ACC112 (cell line): ENCODE results near the gene ARHGAP15.

ENCODE experiments used
- H2AFZ ChIP-seq: fragments of 200-600 bp; sonication (generic); one replicate; pipeline ENCODE4 v1.6.0; 2017; ENCODE audit warnings: antibody characterized with exemption, low read length; ENCODE audit not compliant: unreplicated experiment
- H3K27ac ChIP-seq: fragments of 200-600 bp; sonication (generic); 2 replicates; pipeline ENCODE4 v1.5.1; 2014; ENCODE audit warnings: low read depth, mild to moderate bottlenecking, antibody characterized with exemption, low read length, moderate library complexity
- H3K27me3 ChIP-seq: fragments of 200-600 bp; sonication (generic); 2 replicates; pipeline ENCODE4 v1.6.1; 2014; ENCODE audit warnings: mild to moderate bottlenecking, antibody characterized with exemption, low read length, moderate library complexity, mixed read lengths; ENCODE audit not compliant: insufficient read depth
- H3K36me3 ChIP-seq: fragments of 200-600 bp; sonication (generic); 2 replicates; pipeline ENCODE4 v1.6.1; 2016; ENCODE audit warnings: mild to moderate bottlenecking, antibody characterized with exemption, low read length, moderate library complexity, mixed read lengths; ENCODE audit not compliant: insufficient read depth
- H3K4me1 ChIP-seq: fragments of 200-600 bp; sonication (generic); one replicate; pipeline ENCODE4 v1.6.1; 2016; ENCODE audit warnings: low read length, mixed read lengths; ENCODE audit not compliant: insufficient read depth, unreplicated experiment, control insufficient read depth
- H3K4me3 ChIP-seq: fragments of 200-600 bp; sonication (generic); 2 replicates; pipeline ENCODE4 v1.5.1; 2014; ENCODE audit warnings: mild to moderate bottlenecking, low read depth, low read length
- H3K79me2 ChIP-seq: fragments of 200-600 bp; sonication (generic); one replicate; pipeline ENCODE4 v1.6.0; 2016; ENCODE audit warnings: low read length; ENCODE audit not compliant: control insufficient read depth, unreplicated experiment, insufficient read depth

Gene ARHGAP15

DNA sequence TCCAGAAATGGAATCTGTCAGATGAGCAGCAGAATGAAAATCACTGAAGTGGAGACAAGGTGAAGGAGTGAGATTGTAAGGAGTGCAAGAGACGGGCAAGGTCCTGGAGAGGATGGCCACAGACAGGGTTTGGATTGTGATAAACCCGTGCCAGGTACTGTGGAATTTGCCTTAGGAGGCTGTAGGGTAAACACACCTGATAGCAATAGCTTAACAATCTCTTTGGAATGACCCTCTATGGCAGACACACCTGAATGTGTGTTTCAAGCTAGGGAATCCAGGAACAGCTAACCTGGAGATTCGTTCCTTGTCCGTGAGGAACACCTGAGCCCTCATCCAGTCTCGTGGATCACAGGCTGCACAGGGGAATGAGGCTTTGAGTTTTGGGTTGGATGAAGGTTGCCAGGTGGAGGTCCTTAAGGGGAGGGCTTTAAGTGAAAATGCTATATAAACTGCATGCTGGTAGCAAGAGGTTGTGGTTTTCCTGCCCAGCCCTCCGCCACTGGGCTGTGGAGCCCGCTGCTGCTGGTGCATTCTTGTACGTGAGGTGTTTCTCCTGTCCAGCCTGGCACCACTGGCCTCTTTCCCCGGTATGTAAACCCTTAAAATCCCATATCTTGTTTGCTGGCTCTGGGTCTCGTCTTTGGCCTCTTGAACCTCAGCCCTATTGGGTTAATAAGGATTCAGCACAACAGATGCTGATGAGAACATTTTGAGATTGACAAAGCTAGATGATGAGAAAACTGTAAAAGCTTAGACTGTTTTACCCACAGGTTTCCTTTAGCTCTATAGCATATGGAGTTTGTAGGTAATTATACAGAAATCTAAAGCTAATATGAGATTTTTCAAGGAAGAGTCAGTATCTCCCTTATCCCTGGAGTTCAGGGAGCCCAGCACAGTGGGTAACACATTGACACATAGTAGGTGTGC, 117.9 kb downstream of the ARHGAP15 start:
- H3K4me1 ChIP-seq = no peaks in the 10 kb centered on the region
- no peak overlapping the region for H3K4me3 ChIP-seq
- H3K36me3 ChIP-seq = no peaks in the 10 kb centered on the region
- no peak overlapping the region for H3K27ac ChIP-seq
- H3K27me3 ChIP-seq = no peaks in the 10 kb centered on the region
- no peak overlapping the region for H2AFZ ChIP-seq
- no peaks in the 10 kb centered on the region for H3K79me2 ChIP-seq

DNA sequence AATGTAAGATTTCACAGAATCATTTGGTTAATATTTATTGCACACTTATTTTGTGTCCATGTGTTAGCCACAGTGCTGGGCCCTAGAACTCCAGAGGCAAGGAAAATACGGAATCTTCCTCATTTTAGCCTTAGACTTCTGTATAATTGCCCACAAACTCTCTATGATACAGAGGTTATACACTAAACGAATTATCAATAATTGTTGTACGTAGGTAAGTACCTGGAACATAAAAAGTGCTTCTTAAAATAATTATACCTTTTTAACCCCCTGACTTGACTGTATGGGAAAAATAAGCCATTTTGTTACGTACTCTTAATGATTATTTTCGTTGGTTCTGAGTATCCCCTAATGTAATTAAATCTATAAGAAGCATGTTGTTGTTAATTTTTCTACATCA, 119.4 kb downstream of the ARHGAP15 start:
- H3K27ac ChIP-seq = no peak overlapping the region
- H3K4me3 ChIP-seq = no peak overlapping the region
- no peaks in the 10 kb centered on the region for H3K27me3 ChIP-seq
- H3K36me3 ChIP-seq = no peaks in the 10 kb centered on the region
- H2AFZ ChIP-seq = no peak overlapping the region
- H3K4me1 ChIP-seq = no peaks in the 10 kb centered on the region
- no peaks in the 10 kb centered on the region for H3K79me2 ChIP-seq

DNA sequence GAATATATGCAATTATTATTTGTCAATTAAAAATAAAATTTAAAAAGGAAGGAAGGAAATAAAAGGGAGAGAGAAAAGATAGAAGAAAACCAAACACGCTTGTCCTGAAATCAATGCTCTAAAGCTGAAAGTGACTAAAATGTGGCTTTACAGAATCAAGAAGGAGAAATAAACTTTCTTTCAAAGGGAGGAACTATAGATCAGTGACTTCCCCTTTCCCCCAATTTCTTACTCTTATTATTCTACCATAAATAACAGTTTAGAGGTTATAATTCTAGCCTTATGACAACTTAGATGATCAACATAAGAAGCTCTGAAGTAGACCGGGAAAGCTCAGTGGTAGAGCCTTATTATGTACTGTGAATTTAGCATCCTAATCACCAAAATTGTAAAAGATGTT, 122.5 kb downstream of the ARHGAP15 start:
- Histone ChIP-seq H3K4me3 (no peak overlapping the region), H3K4me1 (no peaks in the 10 kb centered on the region), H3K27ac (no peak overlapping the region), H3K36me3 (no peaks in the 10 kb centered on the region), H2AFZ (no peak overlapping the region), H3K27me3 (no peaks in the 10 kb centered on the region), H3K79me2 (no peaks in the 10 kb centered on the region)

DNA sequence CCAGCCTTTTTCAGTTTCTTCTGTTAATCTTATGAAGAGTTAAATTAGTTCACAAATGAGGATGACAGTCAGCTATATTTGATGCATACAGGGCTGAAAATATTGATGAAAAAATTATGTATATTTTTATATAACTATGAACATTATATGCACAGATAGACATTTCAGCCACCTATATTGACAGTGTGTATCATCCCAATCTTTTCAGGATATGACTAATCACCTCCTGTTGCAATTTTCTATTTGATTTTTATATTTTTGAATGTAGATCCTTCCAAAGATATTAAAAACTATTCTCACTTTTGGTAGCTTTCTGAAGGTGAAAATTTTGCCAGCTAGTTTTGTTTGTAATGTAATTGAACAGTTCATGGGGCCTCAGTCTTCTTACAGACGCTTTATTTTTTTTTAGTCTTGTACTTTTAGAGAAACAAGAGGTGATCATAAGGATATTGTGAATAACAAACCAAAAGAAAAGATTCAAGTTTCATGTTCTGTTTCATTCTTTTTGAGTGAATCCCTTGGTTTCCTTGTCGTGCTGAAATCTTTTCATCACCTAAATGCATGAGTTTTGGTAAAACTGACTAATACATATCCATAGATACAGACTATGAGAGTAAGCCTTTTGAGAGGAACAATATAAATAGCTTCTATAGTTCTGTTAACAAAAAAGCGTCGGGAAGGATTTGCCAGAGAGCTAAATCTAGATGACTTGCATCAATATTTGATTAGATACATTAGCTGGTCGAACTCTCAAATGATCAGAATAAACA, 123.1 kb downstream of the ARHGAP15 start:
- H3K4me1 ChIP-seq = no peaks in the 10 kb centered on the region
- H3K27ac ChIP-seq = no peak overlapping the region
- H3K4me3 ChIP-seq = no peak overlapping the region
- no peaks in the 10 kb centered on the region for H3K27me3 ChIP-seq
- no peaks in the 10 kb centered on the region for H3K36me3 ChIP-seq
- no peaks in the 10 kb centered on the region for H3K79me2 ChIP-seq
- H2AFZ ChIP-seq = no peak overlapping the region

DNA sequence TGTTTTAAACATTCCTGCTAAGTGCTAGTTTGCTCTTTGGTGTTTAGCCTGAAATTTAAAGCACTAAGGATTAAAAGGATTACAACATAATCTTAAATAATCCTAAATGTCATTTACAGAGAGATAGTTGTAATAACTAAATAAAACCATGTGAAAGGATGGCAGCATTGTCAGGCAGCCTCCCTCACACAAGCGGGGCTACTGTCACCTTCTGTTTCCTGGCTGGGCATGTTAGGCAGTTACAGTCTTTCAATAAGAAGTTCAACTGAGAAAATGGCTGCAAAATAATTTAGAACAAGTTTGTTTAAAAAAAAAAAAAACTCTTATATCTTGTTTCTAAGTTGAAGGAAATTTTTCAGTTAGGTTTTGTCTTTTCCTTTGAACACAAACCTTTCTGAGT, 124.9 kb downstream of the ARHGAP15 start:
- H3K27me3 ChIP-seq = no peaks in the 10 kb centered on the region
- no peak overlapping the region for H2AFZ ChIP-seq
- no peak overlapping the region for H3K27ac ChIP-seq
- H3K36me3 ChIP-seq = no peaks in the 10 kb centered on the region
- H3K4me3 ChIP-seq = no peak overlapping the region
- no peaks in the 10 kb centered on the region for H3K4me1 ChIP-seq
- H3K79me2 ChIP-seq = no peaks in the 10 kb centered on the region

DNA sequence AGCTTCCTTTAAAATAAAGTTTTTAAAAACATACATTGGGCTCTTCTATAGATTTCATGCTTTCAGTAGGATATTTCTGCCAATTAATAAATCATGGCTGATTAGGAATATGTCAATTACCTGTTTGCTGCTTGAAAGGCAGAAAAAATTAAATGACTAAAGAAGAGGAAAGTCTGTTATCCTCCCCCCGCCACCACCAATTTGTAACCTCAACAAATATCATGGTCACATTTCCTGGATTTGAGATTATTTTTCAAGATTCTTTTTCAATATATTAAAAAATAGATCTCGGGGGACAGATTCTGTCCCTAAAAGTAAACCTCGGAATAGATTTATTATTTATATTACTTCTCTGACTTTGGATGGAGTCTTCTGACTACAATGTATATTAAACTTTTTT, 125.9 kb downstream of the ARHGAP15 start:
- no peaks in the 10 kb centered on the region for H3K4me1 ChIP-seq
- no peak overlapping the region for H2AFZ ChIP-seq
- no peaks in the 10 kb centered on the region for H3K79me2 ChIP-seq
- H3K36me3 ChIP-seq = no peaks in the 10 kb centered on the region
- H3K4me3 ChIP-seq = no peak overlapping the region
- H3K27me3 ChIP-seq = no peaks in the 10 kb centered on the region
- no peak overlapping the region for H3K27ac ChIP-seq

DNA sequence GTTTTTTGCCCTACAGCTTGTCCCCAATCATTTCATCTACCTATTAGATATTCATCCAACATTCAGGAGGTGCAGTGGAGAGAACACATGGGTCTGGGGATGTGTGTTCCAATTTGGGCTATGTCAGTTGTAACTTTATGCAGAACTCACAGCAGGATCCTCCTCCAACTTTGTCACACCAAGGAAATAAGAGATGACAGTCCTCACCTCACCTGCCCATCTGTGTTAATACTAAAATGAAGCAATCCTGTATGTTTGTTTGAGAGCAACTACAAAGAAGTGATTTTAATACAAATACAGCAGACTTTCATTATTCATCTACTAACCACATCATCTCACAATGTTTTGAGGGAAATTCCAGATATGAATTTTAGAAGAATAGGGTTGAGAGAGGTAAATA, 126.7 kb downstream of the ARHGAP15 start:
- Histone ChIP-seq H3K4me1 (no peaks in the 10 kb centered on the region), H3K27me3 (no peaks in the 10 kb centered on the region), H3K27ac (no peak overlapping the region), H3K4me3 (no peak overlapping the region), H2AFZ (peak overlapping the region; percentile 77), H3K79me2 (no peaks in the 10 kb centered on the region), H3K36me3 (no peaks in the 10 kb centered on the region)

DNA sequence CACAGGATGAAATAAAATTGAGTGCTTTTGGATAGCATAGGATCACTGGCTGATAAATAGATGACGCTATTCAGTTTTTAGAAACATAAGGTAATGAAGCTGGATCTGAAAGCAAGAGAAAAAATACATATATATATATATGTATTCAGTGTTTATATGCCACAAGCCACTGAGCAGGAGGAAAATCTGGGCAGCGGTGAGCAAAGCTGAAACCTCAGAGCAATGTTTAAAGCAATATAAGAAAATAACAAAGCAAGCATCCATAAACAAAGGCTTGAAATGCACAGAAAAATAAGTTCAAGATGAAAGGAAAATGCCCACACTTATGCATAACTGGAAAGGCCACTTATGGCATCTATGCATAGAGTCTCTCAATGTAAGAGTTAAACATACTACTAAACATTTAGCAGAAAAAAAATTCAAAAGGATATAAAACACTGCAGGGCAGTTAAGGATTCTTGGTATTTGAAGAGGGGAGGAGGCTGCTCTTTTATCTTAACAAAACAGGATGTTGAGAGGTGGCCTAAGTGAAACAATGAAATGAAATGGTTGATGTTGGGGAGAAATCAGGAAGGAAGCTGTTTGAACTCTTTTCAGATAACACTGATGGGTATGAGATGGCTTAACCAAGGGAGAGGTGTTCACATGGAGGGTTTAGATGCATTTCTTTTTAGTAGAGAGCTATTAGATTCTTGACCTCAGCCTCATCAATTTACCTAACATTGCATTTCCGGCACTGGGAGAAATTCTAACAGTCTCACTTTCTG, 129.1 kb downstream of the ARHGAP15 start:
- no peak overlapping the region for H3K27ac ChIP-seq
- H2AFZ ChIP-seq = no peak overlapping the region
- H3K27me3 ChIP-seq = no peaks in the 10 kb centered on the region
- H3K4me1 ChIP-seq = no peaks in the 10 kb centered on the region
- no peaks in the 10 kb centered on the region for H3K36me3 ChIP-seq
- no peak overlapping the region for H3K4me3 ChIP-seq
- H3K79me2 ChIP-seq = no peaks in the 10 kb centered on the region

DNA sequence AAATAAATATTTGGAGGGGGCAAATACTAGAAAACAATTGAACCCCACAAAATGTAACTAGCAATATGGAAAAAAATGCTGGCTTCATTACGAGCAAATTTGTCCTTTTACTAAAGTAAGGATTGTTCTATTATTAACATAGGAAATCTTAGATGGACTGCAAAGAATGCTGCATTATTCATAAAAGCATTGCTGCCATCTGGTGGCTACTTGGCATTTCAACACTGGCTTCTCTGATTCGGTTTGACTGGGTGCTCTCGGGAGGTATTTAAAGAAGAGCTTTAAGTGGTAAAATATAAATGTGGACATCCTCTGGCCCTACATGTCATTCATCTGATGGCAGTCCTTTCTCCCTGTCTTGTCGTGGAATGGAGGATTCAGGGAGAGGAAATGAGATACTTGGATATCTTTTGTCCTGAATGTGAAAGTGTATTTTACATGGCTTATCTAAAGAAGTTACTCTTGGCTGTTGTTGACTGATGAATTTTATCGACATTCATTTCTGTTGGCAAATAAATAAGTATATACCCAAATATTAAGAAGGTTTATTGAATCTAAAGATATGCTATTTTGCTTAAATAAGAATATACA, 130.2 kb downstream of the ARHGAP15 start:
- Histone ChIP-seq H3K79me2 (no peaks in the 10 kb centered on the region), H3K27me3 (no peaks in the 10 kb centered on the region), H3K36me3 (no peaks in the 10 kb centered on the region), H3K4me3 (peak overlapping the region; percentile 65), H3K4me1 (no peaks in the 10 kb centered on the region), H3K27ac (no peak overlapping the region), H2AFZ (peak overlapping the region; percentile 57)

DNA sequence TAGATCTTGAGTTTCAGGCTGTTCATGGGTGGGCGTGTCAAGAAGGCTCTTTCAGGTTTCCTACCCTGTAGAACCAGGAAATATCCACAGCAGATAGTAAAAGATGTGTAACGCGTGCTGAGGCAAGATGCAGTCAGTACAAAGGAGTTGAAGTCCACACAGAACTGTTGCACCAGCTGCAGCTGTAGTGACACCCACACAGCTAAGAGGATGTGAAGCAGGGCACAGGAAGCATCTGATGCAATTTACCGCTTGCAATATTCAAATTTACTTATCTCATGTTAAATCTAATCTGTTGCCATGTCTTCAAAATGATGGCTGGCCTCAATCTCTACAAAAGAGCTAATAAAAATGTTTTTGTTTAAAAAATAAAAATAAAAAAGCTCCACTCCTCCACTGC, 132.8 kb downstream of the ARHGAP15 start:
- Histone ChIP-seq H3K4me3 (no peak overlapping the region), H3K36me3 (no peaks in the 10 kb centered on the region), H2AFZ (no peak overlapping the region), H3K79me2 (no peaks in the 10 kb centered on the region), H3K4me1 (no peaks in the 10 kb centered on the region), H3K27me3 (no peaks in the 10 kb centered on the region), H3K27ac (no peak overlapping the region)
